ENCODE measurements around the gene NHLRC3.

DNA sequence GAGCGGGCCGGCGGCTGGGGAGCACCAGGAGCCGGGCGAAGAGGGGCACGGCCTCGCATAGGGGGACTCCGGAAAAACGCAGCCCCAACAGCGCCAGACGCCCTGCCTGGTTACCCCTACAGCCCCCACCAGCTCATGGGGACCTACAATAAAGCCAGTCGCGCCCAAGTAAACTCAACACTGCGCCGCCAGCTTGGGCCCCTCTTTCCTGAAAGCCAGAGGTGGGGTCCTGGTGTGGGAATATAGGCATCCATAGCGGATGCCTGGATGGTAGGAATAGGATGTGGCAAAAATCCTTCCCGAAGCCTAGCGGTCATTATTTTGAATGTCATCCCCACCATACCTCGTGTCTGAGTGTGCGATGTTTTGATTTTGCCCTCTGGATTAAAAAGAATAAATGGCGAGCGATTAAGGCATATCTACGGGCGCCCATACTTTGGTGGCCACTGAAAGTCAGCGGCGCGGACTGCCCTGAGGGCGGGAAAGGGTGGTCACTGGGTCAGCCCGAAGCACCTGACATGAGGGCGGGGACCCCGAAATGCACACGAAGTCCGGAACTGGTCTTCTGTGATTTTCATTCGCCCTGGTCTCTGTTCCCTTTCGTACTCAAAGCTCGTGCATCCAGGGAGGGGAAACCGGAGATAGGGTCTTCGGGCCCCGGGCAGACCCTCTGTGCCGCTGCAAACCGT is at the start of gene NHLRC3, which contains the start of gene PROSER1:
- no peak for TF ChIP-seq YY1 (IDR thresholded peaks at IDR 0.05; ENCODE audit: insufficient read depth, insufficient read length)
- no peak for TF ChIP-seq ZNF274 (IDR thresholded peaks at IDR 0.05; ENCODE audit: low read depth, low read length)
- TF ChIP-seq SUZ12 (IDR thresholded peaks at IDR 0.05; ENCODE audit: extremely low read depth, insufficient read depth, insufficient read length), result no peak
